Glutamatergic neuron (in vitro differentiated cells): ENCODE measurements around the gene RAB15. TPM values are rescaled to one million over a fixed set of nuclear protein-coding genes. Genes with fewer than 3 reads are reported as not detected.

ENCODE experiments used
- DNase-seq: peaks from one replicate; pipeline ENCODE4 v3.0.0; 2022
- H3K27ac Mint-ChIP-seq: one replicate; pipeline ENCODE4 v1.8.0; 2020; ENCODE audit warnings: mild to moderate bottlenecking, mixed read lengths, inconsistent platforms; ENCODE audit not compliant: unreplicated experiment
- H3K27me3 Mint-ChIP-seq: one replicate; pipeline ENCODE4 v1.8.0; 2020; ENCODE audit warnings: mild to moderate bottlenecking, moderate library complexity, mixed read lengths, inconsistent platforms; ENCODE audit not compliant: unreplicated experiment
- H3K36me3 Mint-ChIP-seq: one replicate; pipeline ENCODE4 v1.8.0; 2020; ENCODE audit warnings: mild to moderate bottlenecking, mixed read lengths, inconsistent platforms; ENCODE audit not compliant: unreplicated experiment
- H3K4me1 Mint-ChIP-seq: one replicate; pipeline ENCODE4 v1.8.0; 2020; ENCODE audit warnings: mild to moderate bottlenecking, low read depth, mixed read lengths, inconsistent platforms; ENCODE audit not compliant: unreplicated experiment
- H3K4me3 Mint-ChIP-seq: one replicate; pipeline ENCODE4 v1.8.0; 2020; ENCODE audit warnings: mild to moderate bottlenecking, mixed read lengths, inconsistent platforms; ENCODE audit not compliant: unreplicated experiment
- H3K9me3 Mint-ChIP-seq: one replicate; pipeline ENCODE4 v1.8.0; 2020; ENCODE audit warnings: mild to moderate bottlenecking, moderate library complexity, mixed read lengths, inconsistent platforms; ENCODE audit not compliant: unreplicated experiment
- total RNA-seq: library from RNA; stranded (reverse); fragmentation: NEBNext Ultra II Directional; extraction: Animal tissue kit (Norgen Biotek cat#: 25700); gene quantifications from one replicate; pipeline ENCODE4 v1.2.1, GENCODE V29; 2021; ENCODE audit not compliant: unreplicated experiment
- TF ChIP-seq, protein P1 (sequence below): fragments of 200-600 bp; sonication (generic); IDR thresholded peaks from one replicate; pipeline ENCODE4 v1.5.0; 2021; ENCODE audit not compliant: partially characterized antibody, unreplicated experiment

Gene RAB15
- total RNA-seq, 1 donor from 2014 or later: 79.5 TPM

DNA sequence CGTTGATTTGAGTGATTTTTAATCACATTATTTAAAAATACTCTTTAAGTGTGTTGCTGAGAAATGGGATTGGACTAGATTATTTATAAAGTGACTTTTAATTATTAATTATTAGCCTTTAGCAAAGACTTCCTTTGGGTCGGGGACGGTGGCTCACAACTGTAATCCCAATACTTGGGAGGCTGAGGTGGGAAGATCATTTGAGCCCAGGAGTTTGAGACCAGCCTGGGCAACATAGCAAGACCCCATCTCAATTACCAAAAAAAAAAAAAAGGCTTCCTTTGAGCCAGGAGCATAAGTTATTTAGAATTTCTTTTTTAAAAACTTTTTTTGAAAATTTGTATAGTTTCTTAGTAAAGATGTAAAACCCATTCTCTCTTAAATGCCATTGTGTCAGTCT lies 49.1 kb downstream of the RAB15 start:
- Mint-ChIP-seq H3K9me3 (no peaks in the 10 kb centered on the region), H3K4me3 (no peak overlapping the region), H3K4me1 (no peaks in the 10 kb centered on the region), H3K36me3 (no peaks in the 10 kb centered on the region), H3K27ac (no peak overlapping the region), H3K27me3 (no peaks in the 10 kb centered on the region)
- no peak for DNase-seq
- TF ChIP-seq, protein P1, sequence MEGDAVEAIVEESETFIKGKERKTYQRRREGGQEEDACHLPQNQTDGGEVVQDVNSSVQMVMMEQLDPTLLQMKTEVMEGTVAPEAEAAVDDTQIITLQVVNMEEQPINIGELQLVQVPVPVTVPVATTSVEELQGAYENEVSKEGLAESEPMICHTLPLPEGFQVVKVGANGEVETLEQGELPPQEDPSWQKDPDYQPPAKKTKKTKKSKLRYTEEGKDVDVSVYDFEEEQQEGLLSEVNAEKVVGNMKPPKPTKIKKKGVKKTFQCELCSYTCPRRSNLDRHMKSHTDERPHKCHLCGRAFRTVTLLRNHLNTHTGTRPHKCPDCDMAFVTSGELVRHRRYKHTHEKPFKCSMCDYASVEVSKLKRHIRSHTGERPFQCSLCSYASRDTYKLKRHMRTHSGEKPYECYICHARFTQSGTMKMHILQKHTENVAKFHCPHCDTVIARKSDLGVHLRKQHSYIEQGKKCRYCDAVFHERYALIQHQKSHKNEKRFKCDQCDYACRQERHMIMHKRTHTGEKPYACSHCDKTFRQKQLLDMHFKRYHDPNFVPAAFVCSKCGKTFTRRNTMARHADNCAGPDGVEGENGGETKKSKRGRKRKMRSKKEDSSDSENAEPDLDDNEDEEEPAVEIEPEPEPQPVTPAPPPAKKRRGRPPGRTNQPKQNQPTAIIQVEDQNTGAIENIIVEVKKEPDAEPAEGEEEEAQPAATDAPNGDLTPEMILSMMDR: no peak

DNA sequence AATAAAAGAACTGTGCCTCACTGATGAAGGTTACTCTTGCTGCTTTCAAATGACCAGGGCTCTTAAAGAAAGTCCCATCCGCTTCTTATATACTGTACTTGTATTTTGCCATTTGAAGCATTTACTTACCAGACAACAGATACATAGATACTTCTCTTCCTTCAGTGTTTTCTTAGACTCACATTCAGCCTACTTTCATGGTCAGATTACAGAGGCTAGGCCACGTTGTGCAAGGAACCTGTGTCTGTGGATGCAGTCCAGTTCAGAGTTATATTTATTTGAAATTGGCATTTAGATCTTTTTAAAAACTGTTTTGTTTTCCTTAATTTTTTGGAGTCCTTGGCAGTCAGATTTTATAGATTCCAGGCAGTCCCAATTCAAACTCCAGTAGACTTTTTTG lies 51.7 kb downstream of the RAB15 start:
- Mint-ChIP-seq H3K4me1 (peaks cover 3% of the 10 kb centered on the region), H3K27ac (no peak overlapping the region), H3K9me3 (no peaks in the 10 kb centered on the region), H3K4me3 (no peak overlapping the region), H3K27me3 (peaks cover 3% of the 10 kb centered on the region), H3K36me3 (no peaks in the 10 kb centered on the region)
- no peak for DNase-seq
- TF ChIP-seq, protein P1: no peak

DNA sequence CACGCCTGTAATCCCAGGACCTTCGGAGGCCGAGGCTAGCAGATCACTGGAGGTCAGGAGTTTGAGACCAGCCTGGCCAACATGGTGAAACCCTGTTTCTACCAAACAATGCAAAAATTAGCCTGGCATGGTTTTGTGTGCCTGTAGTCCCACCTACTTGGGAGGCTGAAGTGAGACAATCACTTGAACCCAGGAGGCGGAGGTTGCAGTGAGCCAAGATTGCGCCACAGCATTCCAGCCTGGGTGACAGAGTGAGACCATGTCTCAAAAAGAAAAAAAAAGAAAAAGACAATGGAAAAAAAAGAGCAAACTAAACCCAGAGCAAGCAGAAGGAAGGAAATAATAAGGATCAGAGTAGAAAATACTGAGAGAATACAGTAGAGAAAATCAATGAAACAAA lies 52.5 kb downstream of the RAB15 start:
- H3K9me3 Mint-ChIP-seq: no peaks in the 10 kb centered on the region
- TF ChIP-seq, protein P1: no peak
- H3K4me3 Mint-ChIP-seq: no peak overlapping the region
- no peak for DNase-seq
- H3K27ac Mint-ChIP-seq: no peak overlapping the region
- H3K4me1 Mint-ChIP-seq: peaks cover 9% of the 10 kb centered on the region
- peaks cover 3% of the 10 kb centered on the region for H3K27me3 Mint-ChIP-seq
- no peaks in the 10 kb centered on the region for H3K36me3 Mint-ChIP-seq

DNA sequence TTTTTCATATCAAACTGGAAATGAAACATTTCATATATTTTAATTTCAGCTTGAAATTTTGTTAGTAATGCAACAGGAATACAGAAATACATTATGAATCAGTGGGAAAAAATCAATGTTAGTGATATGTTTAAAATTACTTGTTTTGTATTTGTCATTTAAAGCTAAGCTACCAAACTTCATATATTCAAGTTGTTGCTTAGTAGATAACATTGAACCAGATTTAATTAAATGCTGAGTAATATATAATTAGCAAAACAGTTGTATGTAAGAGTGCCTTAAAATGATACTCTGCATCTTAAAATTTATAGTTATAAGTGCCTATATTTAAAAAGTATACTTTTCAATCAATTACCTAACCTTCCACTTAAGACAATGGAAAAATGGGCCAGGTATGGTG lies 52.9 kb downstream of the RAB15 start:
- no peak overlapping the region for H3K27ac Mint-ChIP-seq
- DNase-seq: no peak

DNA sequence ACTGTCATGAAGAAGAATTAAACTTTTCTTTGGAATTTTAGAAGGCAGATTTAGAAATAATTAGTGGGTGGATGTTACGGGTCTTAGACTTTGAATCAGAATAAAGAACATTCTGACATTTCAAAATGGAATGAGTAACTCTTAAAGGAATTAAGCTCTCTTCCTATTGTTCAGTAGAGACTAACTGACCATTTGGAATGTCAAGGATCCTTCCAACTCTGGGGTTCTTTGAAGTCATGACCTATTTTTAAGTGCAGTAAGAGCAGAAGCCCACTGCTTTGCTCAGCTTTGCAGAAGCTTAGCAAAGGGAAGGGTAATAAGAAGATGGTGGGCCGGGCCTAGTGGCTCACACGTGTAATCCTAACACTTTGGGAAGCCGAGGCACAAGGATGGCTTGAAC lies 53.9 kb downstream of the RAB15 start:
- DNase-seq: no peak
- H3K27ac Mint-ChIP-seq: no peak overlapping the region
- no peaks in the 10 kb centered on the region for H3K9me3 Mint-ChIP-seq
- TF ChIP-seq, protein P1: no peak
- peaks cover 11% of the 10 kb centered on the region for H3K27me3 Mint-ChIP-seq
- no peaks in the 10 kb centered on the region for H3K36me3 Mint-ChIP-seq
- H3K4me1 Mint-ChIP-seq: peaks cover 9% of the 10 kb centered on the region
- H3K4me3 Mint-ChIP-seq: no peak overlapping the region

More for the DNA sequence above, 52.9 kb downstream of the RAB15 start:
- Mint-ChIP-seq H3K9me3 (no peaks in the 10 kb centered on the region), H3K4me3 (no peak overlapping the region), H3K27me3 (peaks cover 5% of the 10 kb centered on the region), H3K36me3 (no peaks in the 10 kb centered on the region), H3K4me1 (peaks cover 9% of the 10 kb centered on the region)
- TF ChIP-seq, protein P1: no peak
